ENCODE data around the gene CWC27.

DNA sequence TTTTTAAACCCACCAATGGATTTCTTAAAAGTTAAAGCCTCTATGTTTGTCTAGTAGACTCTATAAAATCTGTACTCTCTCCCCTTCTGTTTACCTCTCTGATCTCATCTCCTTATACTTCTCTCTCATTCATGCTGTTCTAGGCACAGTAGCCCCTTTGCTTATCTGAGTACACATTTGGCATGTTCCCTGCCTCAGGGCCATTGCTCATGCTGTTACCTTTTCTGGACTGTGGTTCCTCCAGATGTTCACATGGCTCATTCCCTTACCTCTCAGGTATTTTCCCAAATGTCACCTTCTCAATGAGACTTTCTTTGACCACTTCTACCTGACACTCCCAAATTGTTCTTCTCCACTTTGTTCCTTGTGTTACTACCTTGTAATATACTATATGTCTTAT is 176.1 kb downstream of the CWC27 start:
- TF ChIP-seq RAD21 (CRISPR knock-in tag; conservative IDR thresholded peaks at IDR 0.05 in 1 of 2, IDR thresholded peaks at IDR 0.05 in 1 of 2) (no peak), POLR2A (conservative IDR thresholded peaks at IDR 0.05) (no peak), EZH2 (IDR thresholded peaks at IDR 0.05; ENCODE audit: borderline replicate concordance, low read depth, low read length) (no peak), CBX2 (IDR thresholded peaks at IDR 0.05; ENCODE audit: insufficient read depth, low read length, poor library complexity, severe bottlenecking) (no peak), BCL6 (CRISPR knock-in tag; IDR thresholded peaks at IDR 0.05) (no peak), POU5F1 (IDR thresholded peaks at IDR 0.05; ENCODE audit: borderline replicate concordance, low read depth, low read length, partially characterized antibody) (no peak), ZNF76 (CRISPR knock-in tag; IDR thresholded peaks at IDR 0.05; ENCODE audit: borderline replicate concordance) (no peak), CBX1 (IDR thresholded peaks at IDR 0.05; ENCODE audit: low read depth) (no peak), TAF15 (IDR thresholded peaks at IDR 0.05; ENCODE audit: low read depth, low read length) (no peak), NCOR1 (IDR thresholded peaks at IDR 0.05) (no peak)
- TF ChIP-seq, protein P1, sequence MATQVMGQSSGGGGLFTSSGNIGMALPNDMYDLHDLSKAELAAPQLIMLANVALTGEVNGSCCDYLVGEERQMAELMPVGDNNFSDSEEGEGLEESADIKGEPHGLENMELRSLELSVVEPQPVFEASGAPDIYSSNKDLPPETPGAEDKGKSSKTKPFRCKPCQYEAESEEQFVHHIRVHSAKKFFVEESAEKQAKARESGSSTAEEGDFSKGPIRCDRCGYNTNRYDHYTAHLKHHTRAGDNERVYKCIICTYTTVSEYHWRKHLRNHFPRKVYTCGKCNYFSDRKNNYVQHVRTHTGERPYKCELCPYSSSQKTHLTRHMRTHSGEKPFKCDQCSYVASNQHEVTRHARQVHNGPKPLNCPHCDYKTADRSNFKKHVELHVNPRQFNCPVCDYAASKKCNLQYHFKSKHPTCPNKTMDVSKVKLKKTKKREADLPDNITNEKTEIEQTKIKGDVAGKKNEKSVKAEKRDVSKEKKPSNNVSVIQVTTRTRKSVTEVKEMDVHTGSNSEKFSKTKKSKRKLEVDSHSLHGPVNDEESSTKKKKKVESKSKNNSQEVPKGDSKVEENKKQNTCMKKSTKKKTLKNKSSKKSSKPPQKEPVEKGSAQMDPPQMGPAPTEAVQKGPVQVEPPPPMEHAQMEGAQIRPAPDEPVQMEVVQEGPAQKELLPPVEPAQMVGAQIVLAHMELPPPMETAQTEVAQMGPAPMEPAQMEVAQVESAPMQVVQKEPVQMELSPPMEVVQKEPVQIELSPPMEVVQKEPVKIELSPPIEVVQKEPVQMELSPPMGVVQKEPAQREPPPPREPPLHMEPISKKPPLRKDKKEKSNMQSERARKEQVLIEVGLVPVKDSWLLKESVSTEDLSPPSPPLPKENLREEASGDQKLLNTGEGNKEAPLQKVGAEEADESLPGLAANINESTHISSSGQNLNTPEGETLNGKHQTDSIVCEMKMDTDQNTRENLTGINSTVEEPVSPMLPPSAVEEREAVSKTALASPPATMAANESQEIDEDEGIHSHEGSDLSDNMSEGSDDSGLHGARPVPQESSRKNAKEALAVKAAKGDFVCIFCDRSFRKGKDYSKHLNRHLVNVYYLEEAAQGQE (IDR thresholded peaks at IDR 0.05; ENCODE audit: borderline replicate concordance) = no peak
- TF ChIP-seq, protein P1 (CRISPR knock-in tag; IDR thresholded peaks at IDR 0.05; ENCODE audit: low read depth) = no peak
- TF ChIP-seq, protein P2, sequence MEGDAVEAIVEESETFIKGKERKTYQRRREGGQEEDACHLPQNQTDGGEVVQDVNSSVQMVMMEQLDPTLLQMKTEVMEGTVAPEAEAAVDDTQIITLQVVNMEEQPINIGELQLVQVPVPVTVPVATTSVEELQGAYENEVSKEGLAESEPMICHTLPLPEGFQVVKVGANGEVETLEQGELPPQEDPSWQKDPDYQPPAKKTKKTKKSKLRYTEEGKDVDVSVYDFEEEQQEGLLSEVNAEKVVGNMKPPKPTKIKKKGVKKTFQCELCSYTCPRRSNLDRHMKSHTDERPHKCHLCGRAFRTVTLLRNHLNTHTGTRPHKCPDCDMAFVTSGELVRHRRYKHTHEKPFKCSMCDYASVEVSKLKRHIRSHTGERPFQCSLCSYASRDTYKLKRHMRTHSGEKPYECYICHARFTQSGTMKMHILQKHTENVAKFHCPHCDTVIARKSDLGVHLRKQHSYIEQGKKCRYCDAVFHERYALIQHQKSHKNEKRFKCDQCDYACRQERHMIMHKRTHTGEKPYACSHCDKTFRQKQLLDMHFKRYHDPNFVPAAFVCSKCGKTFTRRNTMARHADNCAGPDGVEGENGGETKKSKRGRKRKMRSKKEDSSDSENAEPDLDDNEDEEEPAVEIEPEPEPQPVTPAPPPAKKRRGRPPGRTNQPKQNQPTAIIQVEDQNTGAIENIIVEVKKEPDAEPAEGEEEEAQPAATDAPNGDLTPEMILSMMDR (IDR thresholded peaks at IDR 0.05 in 2 of 3, conservative IDR thresholded peaks at IDR 0.05 in 1 of 3; ENCODE audit: insufficient read depth in 2 of 3, low read depth in 1 of 3, low read length in 3 of 3) = no peak

All from K562 (cell line).